C4-2B (cell line): ENCODE data around the gene NDFIP2.

Experiments
- H3K27ac ChIP-seq: fragments of 450-650 bp; 2 replicates; pipeline ENCODE4 v1.5.1; 2017
- ZFX ChIP-seq: fragments of 450-650 bp; IDR thresholded peaks from 2 replicates; pipeline ENCODE4 v1.6.1; 2017
- TF ChIP-seq, protein P1 (sequence below): fragments of 450-650 bp; conservative IDR thresholded peaks from 2 replicates; pipeline ENCODE4 v1.5.1; 2017; ENCODE audit warnings: mild to moderate bottlenecking

The NDFIP2 gene

DNA sequence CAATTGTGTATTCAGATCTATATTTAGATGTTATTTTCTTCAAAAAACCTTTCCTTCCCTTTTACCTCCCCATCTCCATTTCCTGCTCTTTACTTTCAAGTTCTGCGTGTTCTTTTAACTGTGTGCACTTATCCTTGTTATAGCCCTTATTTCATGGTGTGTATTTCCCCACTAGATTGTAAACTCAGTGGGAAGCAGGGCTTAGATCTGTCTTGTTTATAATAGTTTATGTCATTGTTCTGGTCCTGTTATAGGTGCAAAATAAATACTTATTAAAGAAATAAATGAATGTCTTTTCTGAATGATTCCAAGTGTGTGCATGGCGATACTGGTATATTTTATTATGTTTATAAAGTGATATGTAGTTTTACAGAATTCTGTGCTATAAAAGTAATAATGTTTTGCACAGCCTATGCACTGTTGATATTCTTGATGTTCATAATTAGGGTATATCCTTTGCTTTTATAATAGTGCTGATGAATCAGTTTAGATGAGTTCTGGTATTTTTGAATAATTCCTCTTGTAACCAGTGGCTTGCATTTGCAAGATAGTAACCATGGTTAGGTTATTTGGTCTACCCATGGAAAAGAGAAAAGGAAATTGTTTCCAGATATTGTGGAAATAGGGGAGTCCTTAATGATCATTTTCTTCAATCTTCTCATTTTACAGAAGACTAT, 12.1 kb downstream of the NDFIP2 start:
- TF ChIP-seq ZFX: no peak
- TF ChIP-seq, protein P1, sequence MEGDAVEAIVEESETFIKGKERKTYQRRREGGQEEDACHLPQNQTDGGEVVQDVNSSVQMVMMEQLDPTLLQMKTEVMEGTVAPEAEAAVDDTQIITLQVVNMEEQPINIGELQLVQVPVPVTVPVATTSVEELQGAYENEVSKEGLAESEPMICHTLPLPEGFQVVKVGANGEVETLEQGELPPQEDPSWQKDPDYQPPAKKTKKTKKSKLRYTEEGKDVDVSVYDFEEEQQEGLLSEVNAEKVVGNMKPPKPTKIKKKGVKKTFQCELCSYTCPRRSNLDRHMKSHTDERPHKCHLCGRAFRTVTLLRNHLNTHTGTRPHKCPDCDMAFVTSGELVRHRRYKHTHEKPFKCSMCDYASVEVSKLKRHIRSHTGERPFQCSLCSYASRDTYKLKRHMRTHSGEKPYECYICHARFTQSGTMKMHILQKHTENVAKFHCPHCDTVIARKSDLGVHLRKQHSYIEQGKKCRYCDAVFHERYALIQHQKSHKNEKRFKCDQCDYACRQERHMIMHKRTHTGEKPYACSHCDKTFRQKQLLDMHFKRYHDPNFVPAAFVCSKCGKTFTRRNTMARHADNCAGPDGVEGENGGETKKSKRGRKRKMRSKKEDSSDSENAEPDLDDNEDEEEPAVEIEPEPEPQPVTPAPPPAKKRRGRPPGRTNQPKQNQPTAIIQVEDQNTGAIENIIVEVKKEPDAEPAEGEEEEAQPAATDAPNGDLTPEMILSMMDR: no peak
- no peak overlapping the region for H3K27ac ChIP-seq

DNA sequence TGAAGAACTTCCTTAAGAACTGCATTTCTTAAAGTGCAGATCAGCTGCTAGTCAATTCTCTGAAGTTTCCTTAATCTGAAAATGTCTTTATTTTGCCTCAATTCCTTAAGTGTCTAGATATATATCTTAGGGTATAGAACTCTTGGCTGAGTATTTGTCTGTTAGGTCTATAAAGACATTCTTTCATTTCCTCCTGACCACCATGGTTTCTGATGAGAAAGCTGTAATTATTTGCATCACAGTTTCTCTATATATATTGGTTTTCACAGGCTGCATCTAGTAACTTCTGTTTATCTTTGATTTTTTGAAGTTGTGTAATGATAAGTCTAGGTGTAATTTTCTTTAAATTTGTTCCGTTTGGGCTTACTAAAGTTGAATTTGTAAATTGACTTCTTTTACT, 15.2 kb downstream of the NDFIP2 start:
- H3K27ac ChIP-seq: no peak overlapping the region
- TF ChIP-seq, protein P1: no peak
- no peak for TF ChIP-seq ZFX

DNA sequence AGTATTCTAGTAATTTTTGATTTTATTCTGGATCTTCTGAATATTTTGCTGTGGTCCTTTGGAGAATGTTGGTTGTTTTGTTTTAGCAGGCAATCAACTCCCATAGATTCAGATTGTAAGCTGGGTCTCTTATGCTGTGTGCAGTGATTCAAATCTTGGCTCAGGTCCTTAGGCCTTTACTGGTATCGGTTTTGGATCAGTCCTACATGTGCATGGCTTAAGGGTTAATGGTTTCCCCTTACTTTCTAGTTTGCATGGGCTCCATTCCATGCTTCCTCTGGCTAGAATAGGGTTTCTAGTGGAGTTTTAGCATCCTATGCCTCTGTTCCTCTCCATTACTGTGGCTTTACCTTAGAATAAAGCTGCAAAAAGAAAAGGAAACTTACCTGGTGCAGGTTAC, 16.1 kb downstream of the NDFIP2 start:
- TF ChIP-seq ZFX: no peak
- TF ChIP-seq, protein P1: no peak

DNA sequence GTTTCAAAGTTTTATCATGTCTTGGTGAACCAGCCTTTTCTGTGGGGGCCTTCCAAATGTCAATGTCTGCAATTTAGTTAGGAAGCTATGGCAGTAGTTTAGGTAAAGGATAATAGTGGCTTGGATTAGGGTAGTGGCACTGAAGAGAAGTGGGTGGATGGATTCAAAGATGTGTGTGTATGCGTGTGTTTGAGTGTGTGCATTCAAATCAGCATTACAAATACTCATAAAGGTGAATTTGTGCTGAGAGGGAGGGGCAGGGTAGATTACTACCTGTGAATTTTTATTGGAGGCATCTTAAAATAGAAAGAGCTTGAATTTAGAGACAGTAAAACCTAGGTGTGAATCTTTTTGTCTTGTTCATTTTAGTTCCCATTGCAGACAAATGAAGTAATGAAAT, 16.9 kb downstream of the NDFIP2 start:
- no peak for TF ChIP-seq ZFX
- TF ChIP-seq, protein P1: no peak
- H3K27ac ChIP-seq: no peak overlapping the region

More for the DNA sequence above, 16.1 kb downstream of the NDFIP2 start:
- H3K27ac ChIP-seq: no peak overlapping the region

DNA sequence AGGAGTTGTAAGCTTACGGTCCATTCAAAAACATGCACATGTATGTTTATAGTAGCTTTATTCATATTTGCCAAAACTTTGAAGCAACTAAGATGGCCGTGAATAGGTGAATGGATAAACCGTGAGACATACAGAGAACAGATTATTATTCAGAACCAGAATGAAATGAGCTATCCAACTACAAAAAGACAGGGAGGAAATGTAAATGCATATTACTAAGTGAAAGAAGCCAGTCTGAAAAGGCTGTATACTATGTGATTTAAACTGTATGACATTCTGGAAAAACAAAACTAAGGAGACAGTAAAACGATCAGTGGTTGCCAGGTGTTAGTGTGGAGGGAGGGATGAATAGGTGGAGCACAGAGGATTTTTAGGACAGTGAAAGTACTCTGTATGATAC, 19.9 kb downstream of the NDFIP2 start:
- TF ChIP-seq ZFX: no peak
- TF ChIP-seq, protein P1: no peak
- no peak overlapping the region for H3K27ac ChIP-seq

DNA sequence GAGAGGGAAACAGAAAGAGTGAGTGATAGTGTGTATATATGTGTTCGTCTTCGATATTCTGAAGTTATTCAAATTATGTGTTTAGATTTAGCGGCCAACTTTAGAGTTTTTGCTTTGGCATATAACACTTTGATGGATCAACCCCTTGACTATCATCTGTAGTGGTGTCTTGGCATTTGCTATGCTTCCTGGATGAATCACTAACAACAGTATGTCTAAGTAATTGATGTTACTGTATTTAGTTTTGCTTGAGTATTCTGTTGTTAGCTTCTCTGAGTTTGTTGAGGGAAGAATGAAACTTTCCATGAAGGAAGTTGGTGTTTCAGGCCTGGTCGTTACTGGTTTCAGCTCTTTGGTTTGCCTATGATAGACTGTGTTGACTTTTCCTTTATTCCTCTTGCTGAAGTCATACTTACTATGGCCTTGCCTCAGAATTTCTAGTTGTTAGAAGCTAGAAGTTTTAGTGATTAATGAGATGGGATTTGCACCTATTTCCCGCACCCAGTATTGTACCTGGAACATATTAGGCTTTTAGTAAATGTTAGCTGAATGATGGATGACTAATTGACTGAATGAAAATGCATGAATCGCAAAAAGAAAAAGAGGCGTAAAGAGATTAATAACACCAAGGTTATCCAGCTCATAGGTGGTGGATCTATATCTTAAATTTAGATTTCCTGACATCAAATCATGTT, 20.7 kb downstream of the NDFIP2 start:
- TF ChIP-seq ZFX: no peak
- H3K27ac ChIP-seq: no peak overlapping the region

DNA sequence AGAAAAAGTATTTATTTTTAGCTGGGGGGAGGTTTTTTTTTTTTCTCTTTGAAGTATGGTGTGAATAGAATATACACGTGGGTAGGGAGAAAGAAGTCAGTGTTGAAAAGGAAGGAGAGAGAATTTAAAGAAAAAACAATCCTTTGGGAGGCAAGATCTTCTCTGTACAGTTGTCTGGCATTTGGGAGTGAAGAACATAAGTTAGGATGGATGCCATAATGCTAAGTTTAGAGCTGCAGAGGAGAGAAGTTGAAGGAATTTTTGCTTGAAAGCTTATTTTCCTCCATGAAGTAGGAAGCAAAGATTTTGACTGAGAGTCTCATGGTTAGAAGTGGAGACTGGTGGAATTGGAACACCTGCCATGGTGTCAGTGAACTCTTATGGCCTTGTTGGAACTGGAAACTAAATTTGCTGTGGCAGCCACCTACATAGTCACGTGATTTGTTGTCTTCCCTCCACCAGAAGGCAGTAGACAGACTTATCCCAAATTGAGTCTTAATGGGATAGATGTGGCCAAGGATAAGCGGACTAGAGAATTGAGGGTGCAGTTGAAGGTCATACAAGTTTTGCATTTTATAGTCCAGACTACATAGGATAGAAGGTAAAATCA, 22.0 kb downstream of the NDFIP2 start:
- no peak for TF ChIP-seq ZFX
- TF ChIP-seq, protein P1: 0 out of 2 replicates have a peak, but pooled peaks have one; percentile 4
- no peak overlapping the region for H3K27ac ChIP-seq
